ENCODE data around the gene AQP12B.

- TF ChIP-seq CTCF (IDR thresholded peaks at IDR 0.05; ENCODE audit: low read depth, low read length) (no peak), EZH2phosphoT487 (IDR thresholded peaks at IDR 0.05; ENCODE audit: low read depth) (no peak)
These were observed 22.6 kb upstream of the AQP12B start for GRCh38 chr2:240705204-240705791.

All from OCI-LY3 (cell line).